Activated naive CD4-positive, alpha-beta T cell treated with anti-CD3 and anti-CD28 coated beads, Interleukin-2, amount 50 U/mL, for 16 hours (primary cell): Measurements from ENCODE around the gene HYLS1.
"Not testable (repeated sequence)": the region's sequence is repeated elsewhere in the genome, so short reads cannot be mapped to it uniquely, and the experiment has no call there.

Source experiments
- DNase-seq: peaks from one replicate; pipeline ENCODE4 v3.0.0-alpha.2; 2020

The HYLS1 gene, protein sequence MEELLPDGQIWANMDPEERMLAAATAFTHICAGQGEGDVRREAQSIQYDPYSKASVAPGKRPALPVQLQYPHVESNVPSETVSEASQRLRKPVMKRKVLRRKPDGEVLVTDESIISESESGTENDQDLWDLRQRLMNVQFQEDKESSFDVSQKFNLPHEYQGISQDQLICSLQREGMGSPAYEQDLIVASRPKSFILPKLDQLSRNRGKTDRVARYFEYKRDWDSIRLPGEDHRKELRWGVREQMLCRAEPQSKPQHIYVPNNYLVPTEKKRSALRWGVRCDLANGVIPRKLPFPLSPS

GRCh38 chr11:125887373-125888324, at the start of gene HYLS1:
Gene HYLS1 (plus strand): TSS chr11:125887668. CDS start chr11:125899369, 11,701 bp downstream.
- DNase-seq, result peak; percentile 91

DNA sequence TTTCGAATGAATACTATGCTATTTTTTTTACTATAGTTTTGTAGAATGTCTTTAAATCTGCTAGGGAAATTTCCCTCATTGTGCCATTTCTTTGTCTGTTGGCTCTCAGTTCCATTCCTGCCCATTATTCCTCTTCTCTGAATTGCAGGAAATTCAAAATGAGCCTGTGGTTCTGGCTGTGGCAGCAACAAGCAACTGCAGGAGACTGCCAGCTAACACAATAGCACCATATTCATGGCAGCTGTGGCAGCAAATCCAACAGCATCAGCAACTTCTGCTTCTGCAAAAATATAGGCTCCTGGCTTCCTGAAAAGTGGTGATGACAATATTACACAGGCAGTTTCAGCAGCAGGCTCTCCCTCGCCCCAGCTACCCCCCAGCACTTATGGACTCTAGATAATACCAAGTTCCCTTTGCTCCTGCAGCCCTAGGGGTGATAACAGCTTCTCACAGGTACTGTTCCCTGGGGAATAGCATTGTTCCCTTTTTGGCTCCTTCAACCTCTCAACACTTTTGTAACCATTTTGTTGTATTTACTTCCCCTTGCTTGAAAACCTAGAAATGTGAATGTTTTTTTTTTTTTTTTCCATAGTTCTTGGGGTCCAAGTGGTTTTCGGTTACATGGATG, 45.0 kb upstream of the HYLS1 start:
- no peak for DNase-seq

- no peak for DNase-seq
Measured at GRCh38 chr11:125846188-125846587, 41.3 kb upstream of the HYLS1 start.

- DNase-seq, result not testable (repeated sequence)
Measured at GRCh38 chr11:125857670-125858069, 29.8 kb upstream of the HYLS1 start.

DNA sequence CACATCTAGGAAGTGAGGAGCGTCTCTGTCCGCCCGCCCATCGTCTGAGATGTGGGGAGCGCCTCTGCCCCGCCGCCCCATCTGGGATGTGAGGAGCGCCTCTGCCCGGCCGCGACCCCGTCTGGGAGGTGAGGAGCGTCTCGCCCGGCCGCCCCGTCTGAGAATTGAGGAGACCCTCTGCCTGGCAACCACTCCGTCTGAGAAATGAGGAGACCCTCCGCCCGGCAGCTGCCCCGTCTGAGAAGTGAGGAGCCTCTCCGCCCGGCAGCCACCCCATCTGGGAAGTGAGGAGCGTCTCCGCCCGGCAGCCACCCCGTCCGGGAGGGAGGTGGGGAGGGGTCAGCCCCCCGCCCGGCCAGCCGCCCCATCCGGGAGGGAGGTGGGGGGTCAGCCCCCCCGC, 24.7 kb upstream of the HYLS1 start:
- DNase-seq, result not testable (repeated sequence)

DNA sequence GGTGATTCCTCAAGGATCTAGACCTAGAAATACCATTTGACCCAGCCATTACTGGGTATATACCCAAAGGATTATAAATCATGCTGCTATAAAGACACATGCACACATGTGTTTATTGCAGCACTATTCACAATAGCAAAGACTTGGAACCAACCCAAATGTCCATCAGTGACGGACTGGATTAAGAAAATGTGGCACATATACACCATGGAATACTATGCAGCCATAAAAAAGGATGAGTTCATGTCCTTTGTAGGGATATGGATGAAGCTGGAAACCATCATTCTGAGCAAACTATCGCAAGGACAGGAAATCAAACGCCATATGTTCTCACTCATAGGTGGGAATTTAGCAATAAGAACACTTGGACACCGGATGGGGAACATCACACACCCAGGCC, 22.1 kb upstream of the HYLS1 start:
- not testable (repeated sequence) for DNase-seq

GRCh38 chr11:125869521-125869920, 17.9 kb upstream of the HYLS1 start:
- DNase-seq, result no peak

GRCh38 chr11:125871391-125872137, 15.9 kb upstream of the HYLS1 start:
- DNase-seq, result no peak

DNA sequence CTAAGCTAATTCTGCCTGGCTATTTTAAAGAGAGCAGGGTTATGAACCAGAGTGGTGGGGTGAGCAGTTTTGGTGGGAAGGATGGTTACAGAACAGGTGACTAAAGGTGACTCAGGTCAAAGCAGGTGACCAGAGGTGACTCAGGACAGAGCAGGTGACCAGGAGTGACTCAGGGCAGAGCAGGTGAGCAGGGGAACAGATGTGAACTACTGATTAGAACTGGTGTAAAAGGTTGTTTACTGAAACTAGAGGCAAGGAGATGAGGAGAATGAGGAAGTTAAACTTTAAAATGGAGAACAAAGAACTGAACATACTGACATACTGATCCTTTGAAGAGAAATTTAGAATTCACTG, 15.4 kb upstream of the HYLS1 start:
- no peak for DNase-seq

DNA sequence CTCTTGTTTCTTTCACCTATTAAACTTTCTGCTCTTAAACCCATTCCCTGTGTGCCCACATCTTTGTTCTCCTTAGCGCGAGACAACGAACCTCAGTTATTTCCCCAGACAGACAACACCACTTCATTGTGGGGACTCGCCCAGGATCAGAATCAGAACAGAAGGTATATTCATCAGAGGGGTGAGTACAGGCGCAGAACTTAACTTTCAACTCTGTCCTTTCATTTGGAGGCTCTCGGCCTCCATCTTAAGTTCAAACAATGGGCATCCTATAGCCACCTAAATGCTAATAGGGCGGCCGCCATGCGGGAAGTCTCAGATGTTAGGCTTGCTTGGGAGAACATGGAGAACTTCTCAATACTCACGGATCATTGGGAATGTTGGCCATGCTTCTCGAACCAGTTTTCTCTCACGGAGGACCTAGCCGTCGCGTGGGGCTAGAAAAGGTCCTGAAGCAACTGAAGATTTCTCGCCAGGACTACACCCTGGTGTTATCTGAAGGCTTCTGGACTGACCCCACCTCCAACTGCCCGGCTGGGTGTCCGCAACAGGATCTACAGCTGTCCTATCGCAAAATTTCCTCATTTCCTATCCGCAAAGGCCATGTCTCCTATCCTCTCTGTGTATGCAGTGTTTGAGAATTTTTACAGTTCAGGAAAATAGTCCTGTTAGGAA, 13.4 kb upstream of the HYLS1 start:
- no peak for DNase-seq

GRCh38 chr11:125874556-125875124, 12.8 kb upstream of the HYLS1 start:
- peak; percentile 32 for DNase-seq

DNA sequence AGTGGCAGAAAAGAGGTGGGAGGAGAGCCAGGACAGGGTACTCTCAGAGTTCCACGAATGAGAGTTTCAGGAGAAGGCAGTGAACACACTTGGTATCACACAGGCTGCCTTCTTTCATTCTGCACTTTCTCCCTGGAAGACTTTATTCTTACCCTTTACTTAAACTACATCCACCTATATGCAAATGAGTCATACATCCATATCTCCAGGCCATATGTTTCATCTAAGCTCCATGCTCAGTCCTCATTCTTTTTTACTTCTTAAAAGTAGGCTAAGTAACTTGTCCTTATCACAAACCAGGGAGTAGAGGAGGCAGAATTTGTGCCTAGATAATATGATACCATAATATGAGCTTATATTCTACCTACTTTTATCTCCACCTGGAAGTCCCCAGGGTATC, 6.2 kb upstream of the HYLS1 start:
- DNase-seq, result no peak

- no peak for DNase-seq
Measured at GRCh38 chr11:125883375-125883774, 4.1 kb upstream of the HYLS1 start.

GRCh38 chr11:125886997-125887372, 483 bp upstream of the HYLS1 start:
- peak; percentile 37 for DNase-seq

DNA sequence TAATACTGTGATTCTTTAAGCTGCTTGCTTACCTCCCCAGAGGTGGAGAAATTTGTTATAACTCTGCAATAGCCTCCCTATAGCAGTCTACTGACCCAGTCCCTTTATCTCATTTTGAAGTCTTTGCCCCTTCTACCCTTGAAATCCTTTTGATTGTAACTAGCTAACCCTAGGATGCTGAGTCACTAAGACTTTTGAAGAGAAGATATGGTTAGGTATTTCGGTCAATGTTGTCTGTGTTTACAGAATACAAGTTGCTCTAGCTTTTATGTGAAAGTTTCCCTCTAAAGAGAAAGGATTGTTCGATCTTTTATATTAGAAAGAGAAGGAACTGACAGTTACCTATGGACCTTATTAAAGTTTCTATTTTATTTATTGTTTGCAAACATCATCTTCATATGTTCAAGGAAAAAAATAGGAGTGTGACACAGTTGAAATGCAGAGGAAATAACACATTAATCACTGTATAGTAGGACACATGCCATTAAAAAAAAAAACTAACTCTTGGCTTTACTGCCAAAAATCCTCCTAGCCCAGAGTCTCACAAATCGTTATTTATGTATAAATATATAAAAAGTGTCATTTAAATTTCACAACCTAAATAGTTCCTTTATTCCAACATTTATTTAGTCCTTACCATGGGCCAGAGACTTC, 3.1 kb downstream of the HYLS1 start:
- DNase-seq, result no peak

- DNase-seq, result no peak
Measured at GRCh38 chr11:125892071-125892470, 4.6 kb downstream of the HYLS1 start.

DNA sequence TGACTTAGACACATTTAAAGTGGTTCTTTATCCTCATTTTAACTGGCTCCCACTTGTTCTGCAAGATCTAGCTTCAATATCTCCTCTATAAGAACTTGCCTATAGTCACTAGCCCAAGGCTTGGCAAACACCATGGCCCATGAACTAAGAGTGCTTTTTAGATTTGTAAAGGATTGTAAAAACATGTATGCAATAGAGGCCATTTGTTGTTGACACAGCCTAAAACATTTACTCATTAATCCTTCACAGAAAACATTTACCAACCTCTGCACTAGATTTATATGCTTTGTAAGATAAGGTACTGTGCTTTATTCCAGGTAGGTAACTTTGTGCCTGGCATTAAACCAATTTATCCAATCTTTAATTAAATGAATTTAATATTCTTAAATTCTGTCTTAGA, 5.5 kb downstream of the HYLS1 start:
- DNase-seq, result no peak

GRCh38 chr11:125901872-125902271, 14.4 kb downstream of the HYLS1 start:
- DNase-seq, result no peak

DNA sequence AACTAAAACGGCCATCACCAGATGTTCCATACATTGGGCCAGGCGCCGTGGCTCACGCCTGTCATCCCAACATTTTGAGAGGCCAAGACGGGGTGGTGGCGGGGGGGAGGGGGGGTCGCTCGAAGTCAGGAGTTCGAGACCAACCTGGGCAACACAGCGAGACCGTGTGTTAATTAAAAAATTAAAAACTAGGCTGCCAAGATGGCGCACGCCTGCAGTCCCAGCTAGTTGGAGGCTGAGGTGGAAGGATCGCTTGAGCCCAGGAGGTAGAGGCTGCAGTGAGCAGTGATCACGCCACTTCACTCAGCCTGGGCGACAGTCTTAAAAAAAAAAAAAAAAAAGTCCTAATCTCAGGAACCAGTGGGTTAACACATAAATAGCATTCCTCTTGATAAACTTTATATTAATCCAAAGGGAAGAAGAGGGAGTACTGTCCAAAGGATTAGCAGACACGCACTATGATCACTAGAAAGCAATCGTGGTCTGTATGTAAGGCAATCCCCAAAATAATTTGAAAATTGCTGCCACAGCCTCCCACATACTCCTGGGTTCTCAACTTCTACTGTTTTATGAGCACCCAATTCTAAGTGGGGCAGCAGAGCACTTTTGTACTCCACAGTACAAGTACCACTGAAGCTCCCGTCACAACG, 14.9 kb downstream of the HYLS1 start:
- DNase-seq, result no peak

DNA sequence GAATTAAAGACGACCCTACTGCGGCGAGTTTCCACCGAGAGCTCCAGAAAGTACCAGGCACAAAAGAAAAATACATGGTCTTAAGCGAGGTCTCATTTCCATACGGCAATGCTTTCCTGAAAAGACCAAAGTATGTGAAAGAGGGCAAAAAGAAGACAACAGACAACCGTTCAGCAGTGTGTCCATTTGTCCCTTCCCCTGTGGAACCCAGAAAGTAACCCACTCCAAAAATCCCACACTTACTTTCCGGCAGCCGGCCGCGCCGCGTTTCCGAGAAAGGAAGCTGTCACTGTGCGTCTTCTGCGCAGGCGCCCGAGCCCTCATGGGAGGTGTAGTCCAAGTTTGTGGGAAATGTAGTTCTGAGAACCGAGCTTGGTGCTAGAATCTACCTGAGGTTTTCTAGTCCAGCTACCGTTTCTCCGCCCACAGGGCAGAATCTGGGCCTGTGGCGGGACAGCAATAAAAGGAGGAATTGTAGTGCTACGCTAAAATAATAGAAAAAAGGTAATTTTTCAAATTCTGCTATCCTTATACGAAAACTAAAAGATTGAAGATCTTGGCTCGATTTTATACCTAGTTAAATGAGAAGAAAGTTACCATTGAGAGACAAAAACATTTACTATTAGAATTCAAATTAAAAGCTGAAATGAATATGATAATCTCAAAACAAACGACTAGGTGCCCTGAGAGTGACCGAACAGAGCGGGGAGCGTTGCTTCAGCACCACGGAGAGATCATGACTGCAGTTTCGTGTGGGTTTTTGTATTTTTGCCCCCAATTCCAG, 15.7 kb downstream of the HYLS1 start, which contains the start of gene PUS3:
Gene PUS3 (minus strand): TSS at position 280 of the 784 bp plus-strand sequence. CDS start 6,922 bp downstream, outside the sequence.
- peak; percentile 91 for DNase-seq
